NCI-H2196 (cell line): Measurements from ENCODE around the gene NTRK2.

Experiments used
- DNase-seq: peaks from one replicate; lab custom pipeline; 2025; ENCODE audit not compliant: unreplicated experiment; lab: John Stamatoyannopoulos, UW

The NTRK2 gene

GRCh38 chr9:84731696-84732095 lies 62.2 kb downstream of the NTRK2 start:
- no peak for DNase-seq

DNA sequence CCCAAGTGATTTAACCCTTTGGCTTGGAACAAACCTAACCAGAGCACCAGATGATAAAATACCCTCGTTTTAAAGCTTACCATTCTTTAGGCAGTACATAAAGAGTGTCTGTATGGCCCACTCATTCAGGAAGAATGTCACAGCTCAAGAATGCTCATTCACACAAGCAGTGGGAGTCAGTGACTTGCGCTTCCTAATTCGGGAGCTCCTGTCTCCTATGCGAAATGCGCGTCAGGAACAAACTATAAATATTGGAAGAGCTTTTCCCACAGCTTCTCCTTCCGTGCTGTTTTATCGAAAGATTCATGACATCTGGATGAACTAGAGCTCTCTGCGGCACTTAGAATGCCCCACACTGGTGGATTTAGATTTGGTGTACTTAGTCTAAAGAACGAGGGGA lies 66.6 kb downstream of the NTRK2 start:
- DNase-seq: no peak

GRCh38 chr9:84736536-84736935 lies 67.0 kb downstream of the NTRK2 start:
- no peak for DNase-seq

GRCh38 chr9:84738353-84738752 lies 68.8 kb downstream of the NTRK2 start:
- DNase-seq: no peak

DNA sequence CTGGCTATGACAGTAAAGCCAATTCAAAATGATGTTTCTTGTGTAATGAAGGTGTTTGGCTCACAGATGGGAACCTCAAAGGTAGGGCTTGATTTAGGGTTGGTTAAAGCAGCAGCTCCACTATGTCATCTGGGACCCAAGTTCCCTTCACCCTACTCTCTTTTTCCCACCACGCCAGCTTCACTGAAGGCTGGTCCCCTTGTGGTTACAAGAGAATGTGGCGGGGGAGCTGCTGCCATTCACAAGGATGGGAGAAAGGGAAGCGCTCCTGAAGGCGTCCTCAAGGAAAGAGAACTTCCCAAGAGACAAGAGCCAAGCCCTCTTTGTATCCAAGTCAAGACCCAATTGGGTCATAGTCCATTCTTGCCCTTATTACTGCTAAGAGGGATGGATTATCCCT lies 72.7 kb downstream of the NTRK2 start:
- no peak for DNase-seq

- DNase-seq: no peak
Observed at GRCh38 chr9:84744195-84744594, 74.7 kb downstream of the NTRK2 start.

GRCh38 chr9:84744726-84745125 lies 75.2 kb downstream of the NTRK2 start:
- DNase-seq: no peak

DNA sequence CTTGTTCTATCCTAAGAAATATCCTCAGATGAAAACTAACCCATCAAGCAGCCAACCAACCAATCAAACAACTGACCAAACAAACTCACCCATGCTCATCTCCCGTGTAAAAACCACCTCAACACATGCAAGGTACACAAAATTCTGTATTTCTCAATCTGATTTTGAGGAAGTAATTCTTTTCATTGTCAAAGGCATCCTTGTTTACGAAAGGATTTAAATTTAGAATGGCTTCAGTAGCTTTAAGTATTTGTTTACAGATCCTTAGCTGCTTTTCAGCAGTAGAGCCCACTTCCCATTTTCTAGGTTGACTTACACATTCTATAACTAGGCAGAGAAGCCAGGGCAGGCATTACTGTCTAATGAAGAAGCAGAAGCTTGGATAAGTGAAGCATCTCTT lies 78.6 kb downstream of the NTRK2 start:
- DNase-seq: no peak

GRCh38 chr9:84750152-84750865 lies 80.8 kb downstream of the NTRK2 start:
- no peak for DNase-seq

DNA sequence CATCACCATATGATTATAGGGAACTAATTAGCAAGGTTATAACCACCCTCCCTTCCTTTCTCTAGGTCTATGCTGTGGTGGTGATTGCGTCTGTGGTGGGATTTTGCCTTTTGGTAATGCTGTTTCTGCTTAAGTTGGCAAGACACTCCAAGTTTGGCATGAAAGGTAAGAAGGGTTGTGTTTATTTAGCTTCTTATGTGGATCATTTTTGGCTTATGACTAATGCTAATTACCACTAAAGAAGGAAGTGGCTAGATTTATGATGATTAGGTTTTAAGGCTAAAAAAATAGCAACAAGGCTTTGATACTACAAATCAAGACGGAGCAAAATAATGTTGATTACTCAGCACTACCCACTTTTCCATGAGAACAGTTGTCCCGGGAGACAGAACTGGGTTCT lies 82.4 kb downstream of the NTRK2 start:
- no peak for DNase-seq

GRCh38 chr9:84754461-84754860 lies 84.9 kb downstream of the NTRK2 start:
- DNase-seq: no peak

DNA sequence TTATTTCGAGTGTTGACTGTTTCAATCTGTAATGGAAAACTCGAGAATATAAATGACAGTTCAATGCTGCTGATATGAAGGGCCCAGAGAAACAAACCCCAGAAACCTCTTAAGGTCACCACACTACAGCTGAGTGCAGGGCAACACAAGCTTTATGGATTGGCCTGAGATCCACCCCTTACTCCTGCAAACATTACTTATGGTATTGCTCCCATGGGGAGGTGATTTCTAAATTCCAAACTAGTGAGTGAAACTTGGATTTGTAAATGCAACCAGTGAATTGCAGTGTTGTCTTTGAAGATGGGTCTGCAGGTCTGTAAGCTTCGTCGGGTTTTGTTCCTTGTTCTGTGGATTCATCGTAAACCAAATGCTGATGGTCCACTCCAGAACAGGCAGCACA lies 85.4 kb downstream of the NTRK2 start:
- DNase-seq: no peak

- DNase-seq: no peak
Observed at GRCh38 chr9:84755380-84755779, 85.9 kb downstream of the NTRK2 start.

DNA sequence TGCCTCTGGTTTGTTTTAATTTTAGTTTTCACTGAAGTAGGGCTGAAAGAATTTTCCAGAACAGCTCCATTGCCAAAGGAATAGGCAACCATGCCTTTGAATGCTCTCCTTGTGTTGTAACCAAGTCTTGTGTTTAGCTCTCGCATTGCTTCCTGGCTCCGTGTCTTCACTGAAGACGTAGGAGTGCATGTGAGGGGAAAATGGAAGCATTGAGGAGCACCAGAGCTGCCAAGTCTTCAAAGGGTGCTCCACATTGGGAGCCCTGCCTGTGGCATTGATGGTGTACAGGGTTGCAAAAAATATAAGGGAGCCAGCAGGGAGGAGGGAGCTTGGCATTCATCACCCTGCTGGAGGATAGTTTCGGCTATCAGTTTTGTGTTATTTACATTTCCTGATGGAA lies 86.6 kb downstream of the NTRK2 start:
- DNase-seq: no peak

- DNase-seq: no peak
Observed at GRCh38 chr9:84756731-84757130, 87.2 kb downstream of the NTRK2 start.

- DNase-seq: no peak
Observed at GRCh38 chr9:84758817-84759216, 89.3 kb downstream of the NTRK2 start.

- DNase-seq: no peak
Observed at GRCh38 chr9:84759300-84759750, 89.8 kb downstream of the NTRK2 start.

DNA sequence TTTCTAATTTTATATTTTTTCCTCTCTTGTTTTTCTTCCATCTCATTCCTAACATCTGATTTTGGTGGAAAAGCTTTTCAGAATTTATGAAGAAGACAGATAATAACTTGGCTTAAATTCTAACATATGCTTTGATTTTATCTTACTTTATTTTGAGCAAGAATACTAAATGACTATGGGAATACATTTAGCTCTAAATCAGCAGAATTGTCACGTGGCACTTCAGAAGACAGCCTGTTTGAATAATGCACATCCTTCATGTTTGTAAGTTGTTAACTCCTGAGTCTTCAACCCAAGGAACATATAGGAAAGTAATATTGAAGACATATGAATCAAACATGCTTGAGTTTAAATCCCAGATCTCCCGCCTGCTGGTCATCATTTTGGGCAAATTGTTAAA lies 90.3 kb downstream of the NTRK2 start:
- DNase-seq: no peak

- DNase-seq: no peak
Observed at GRCh38 chr9:84761137-84761808, 91.7 kb downstream of the NTRK2 start.

DNA sequence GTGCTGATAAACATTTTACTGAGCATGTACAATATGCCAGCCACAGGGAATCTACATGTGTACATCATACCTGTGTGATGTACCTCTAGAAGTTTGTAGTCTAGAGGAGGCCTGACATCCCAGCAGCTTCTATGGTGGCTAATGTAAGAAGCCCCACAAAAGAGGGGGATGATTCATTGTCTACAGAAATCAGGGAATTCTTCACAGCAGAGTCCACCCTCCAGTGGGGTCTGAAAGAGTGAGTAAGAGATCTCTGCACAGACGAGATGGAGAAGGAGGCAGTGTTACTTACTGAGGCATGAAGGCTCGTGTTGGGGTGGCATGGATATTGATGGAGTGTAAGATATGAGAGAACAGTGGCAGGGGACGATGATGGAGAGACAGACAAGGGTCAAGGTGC lies 103.0 kb downstream of the NTRK2 start:
- no peak for DNase-seq

DNA sequence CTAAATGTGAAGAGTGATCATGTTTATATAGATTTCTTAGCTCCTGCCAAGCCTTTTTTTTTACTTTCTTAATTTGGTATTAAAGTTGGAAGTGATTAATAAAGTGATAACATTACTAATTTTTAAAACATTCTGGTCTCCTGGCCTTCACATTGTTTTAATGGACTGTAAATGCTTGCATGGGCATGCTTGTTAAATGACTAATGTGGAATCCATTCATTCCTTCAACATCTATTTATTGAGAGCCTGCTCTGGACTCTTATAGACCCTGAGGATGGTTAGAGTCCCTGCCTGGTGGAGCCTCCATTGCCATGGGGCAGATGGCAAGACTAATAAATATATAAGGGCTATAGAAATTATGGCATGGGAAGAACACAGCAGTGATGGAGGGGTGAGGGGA lies 103.5 kb downstream of the NTRK2 start:
- DNase-seq: no peak

GRCh38 chr9:84775056-84775643 lies 105.6 kb downstream of the NTRK2 start:
- DNase-seq: no peak
